ENCODE measurements around the gene NEURL3. TPM values are rescaled to one million over a fixed set of nuclear protein-coding genes. Genes with fewer than 3 reads are reported as not detected.

The NEURL3 gene
- total and polyA plus RNA-seq, 9 of the 15 experiments (the other 6 are each of a cell fraction or from before 2014, with no cell fraction given) = not detected

DNA sequence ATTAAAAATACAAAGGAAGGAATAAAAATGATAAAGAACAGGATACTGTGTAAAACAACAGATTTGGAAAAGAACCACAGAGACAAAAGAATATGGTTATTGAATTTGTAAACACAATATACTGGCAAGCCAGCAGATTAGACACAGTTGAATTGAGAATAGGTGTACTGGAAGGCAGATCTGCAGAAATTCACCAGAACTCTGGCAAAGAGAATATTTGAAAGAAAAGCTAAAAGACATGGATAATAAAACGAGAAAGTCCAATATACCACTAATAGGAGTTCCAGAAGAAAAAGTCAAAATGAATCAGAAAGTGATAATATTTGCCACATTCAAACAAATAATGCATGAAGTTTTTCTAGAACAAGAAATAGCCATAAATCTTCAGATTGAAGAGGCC is 11.9 kb upstream of the NEURL3 start (continued):
- TF ChIP-seq, protein P1, sequence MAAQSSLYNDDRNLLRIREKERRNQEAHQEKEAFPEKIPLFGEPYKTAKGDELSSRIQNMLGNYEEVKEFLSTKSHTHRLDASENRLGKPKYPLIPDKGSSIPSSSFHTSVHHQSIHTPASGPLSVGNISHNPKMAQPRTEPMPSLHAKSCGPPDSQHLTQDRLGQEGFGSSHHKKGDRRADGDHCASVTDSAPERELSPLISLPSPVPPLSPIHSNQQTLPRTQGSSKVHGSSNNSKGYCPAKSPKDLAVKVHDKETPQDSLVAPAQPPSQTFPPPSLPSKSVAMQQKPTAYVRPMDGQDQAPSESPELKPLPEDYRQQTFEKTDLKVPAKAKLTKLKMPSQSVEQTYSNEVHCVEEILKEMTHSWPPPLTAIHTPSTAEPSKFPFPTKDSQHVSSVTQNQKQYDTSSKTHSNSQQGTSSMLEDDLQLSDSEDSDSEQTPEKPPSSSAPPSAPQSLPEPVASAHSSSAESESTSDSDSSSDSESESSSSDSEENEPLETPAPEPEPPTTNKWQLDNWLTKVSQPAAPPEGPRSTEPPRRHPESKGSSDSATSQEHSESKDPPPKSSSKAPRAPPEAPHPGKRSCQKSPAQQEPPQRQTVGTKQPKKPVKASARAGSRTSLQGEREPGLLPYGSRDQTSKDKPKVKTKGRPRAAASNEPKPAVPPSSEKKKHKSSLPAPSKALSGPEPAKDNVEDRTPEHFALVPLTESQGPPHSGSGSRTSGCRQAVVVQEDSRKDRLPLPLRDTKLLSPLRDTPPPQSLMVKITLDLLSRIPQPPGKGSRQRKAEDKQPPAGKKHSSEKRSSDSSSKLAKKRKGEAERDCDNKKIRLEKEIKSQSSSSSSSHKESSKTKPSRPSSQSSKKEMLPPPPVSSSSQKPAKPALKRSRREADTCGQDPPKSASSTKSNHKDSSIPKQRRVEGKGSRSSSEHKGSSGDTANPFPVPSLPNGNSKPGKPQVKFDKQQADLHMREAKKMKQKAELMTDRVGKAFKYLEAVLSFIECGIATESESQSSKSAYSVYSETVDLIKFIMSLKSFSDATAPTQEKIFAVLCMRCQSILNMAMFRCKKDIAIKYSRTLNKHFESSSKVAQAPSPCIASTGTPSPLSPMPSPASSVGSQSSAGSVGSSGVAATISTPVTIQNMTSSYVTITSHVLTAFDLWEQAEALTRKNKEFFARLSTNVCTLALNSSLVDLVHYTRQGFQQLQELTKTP (IDR thresholded peaks at IDR 0.05; ENCODE audit: low read depth in 1 of 2, partially characterized antibody in 2 of 2) = no peak
- TF ChIP-seq, protein P2, sequence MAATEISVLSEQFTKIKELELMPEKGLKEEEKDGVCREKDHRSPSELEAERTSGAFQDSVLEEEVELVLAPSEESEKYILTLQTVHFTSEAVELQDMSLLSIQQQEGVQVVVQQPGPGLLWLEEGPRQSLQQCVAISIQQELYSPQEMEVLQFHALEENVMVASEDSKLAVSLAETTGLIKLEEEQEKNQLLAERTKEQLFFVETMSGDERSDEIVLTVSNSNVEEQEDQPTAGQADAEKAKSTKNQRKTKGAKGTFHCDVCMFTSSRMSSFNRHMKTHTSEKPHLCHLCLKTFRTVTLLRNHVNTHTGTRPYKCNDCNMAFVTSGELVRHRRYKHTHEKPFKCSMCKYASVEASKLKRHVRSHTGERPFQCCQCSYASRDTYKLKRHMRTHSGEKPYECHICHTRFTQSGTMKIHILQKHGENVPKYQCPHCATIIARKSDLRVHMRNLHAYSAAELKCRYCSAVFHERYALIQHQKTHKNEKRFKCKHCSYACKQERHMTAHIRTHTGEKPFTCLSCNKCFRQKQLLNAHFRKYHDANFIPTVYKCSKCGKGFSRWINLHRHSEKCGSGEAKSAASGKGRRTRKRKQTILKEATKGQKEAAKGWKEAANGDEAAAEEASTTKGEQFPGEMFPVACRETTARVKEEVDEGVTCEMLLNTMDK (IDR thresholded peaks at IDR 0.05; ENCODE audit: borderline replicate concordance, insufficient read depth, low read depth, low read length, poor library complexity, severe bottlenecking) = no peak
- no peak for TF ChIP-seq U2AF2 (optimal IDR thresholded peaks at IDR 0.05; ENCODE audit: low read depth, low read length)
- TF ChIP-seq, protein P3, sequence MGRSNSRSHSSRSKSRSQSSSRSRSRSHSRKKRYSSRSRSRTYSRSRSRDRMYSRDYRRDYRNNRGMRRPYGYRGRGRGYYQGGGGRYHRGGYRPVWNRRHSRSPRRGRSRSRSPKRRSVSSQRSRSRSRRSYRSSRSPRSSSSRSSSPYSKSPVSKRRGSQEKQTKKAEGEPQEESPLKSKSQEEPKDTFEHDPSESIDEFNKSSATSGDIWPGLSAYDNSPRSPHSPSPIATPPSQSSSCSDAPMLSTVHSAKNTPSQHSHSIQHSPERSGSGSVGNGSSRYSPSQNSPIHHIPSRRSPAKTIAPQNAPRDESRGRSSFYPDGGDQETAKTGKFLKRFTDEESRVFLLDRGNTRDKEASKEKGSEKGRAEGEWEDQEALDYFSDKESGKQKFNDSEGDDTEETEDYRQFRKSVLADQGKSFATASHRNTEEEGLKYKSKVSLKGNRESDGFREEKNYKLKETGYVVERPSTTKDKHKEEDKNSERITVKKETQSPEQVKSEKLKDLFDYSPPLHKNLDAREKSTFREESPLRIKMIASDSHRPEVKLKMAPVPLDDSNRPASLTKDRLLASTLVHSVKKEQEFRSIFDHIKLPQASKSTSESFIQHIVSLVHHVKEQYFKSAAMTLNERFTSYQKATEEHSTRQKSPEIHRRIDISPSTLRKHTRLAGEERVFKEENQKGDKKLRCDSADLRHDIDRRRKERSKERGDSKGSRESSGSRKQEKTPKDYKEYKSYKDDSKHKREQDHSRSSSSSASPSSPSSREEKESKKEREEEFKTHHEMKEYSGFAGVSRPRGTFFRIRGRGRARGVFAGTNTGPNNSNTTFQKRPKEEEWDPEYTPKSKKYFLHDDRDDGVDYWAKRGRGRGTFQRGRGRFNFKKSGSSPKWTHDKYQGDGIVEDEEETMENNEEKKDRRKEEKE (IDR thresholded peaks at IDR 0.05; ENCODE audit: borderline replicate concordance in 1 of 2, control insufficient read depth in 1 of 2, low read depth in 2 of 2, low read length in 1 of 2) = no peak

Data from K562 (cell line).